Measurements from ENCODE around the gene GPR137C.

Gene GPR137C

DNA sequence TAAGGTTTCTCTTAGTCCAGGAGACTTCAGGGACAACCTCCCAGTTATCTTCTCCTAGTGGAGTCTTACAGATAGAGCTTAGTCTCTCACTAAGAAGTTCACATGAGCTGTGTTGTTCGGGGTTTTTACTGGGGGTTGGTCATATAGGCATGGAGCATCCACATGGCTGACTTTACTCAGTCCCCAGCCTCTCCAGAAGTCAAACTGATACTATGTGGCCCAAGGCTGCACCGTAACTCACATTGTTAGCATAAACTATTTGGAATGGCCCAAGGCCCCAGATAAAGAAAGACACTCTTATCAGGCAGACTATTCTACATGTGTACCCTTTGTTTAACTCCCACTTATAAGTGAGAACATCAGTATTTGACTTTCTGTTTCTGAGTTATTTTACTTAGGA lies 23.2 kb downstream of the GPR137C start:
- FAIRE-seq: no peak

DNA sequence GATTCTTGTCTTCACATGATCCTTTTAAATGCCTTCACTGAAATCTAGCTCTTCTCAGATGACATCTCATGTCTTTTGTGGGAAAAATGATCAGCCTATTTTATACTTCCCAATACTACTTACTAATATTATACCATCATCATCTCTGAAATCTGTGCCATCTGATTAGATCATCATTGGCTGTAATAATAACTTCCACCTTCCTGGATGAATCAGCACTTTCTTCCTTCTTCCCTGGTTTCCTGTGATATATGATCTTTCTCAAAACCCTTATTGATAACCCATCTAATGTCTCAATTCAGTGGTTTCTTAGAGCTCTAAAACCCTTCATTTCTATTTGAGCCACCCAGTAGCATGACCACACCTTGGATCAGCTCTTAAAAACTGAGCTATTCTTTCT lies 30.9 kb downstream of the GPR137C start:
- FAIRE-seq: no peak

DNA sequence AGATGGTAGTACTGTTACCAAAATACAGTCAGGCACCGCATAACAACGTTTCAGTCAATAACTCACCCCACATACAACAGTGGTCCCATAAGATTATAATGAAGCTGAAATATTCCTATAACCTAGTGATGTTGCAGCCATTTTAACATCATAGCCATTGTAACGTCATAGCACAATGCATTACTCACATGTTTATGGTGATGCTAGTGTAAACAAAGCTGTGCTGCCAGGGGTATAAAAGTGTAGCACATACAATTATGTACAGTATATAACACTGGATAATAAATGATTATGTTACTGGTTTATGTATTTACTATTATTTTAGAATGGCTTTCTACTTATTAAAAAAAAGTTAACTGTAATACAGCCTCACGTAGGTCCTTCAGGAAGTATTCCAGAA lies 37.0 kb downstream of the GPR137C start:
- FAIRE-seq: no peak

DNA sequence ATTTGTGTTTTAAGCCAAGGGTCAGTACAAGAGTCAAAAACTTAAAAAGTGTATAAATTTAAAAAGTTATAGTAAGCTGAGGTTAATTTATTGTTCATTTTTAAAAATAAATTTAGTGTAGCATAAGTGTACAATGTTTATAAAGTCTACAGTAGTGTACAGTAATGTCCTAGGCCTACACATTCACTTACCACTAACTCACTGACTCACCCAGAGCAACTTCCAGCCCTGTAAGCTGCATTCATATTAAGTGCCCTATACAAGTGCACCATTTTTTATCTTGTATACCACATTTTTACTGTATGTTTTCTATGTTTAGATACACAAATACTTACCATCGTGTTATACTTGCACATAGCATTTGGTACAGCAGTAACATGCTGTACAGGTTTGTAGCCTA lies 37.7 kb downstream of the GPR137C start:
- FAIRE-seq: no peak

- FAIRE-seq: no peak
Measured at GRCh38 chr14:52596320-52596719, 43.7 kb downstream of the GPR137C start.

GRCh38 chr14:52596861-52597260 lies 44.2 kb downstream of the GPR137C start:
- no peak for FAIRE-seq

GRCh38 chr14:52598568-52598967 lies 45.9 kb downstream of the GPR137C start:
- FAIRE-seq: no peak

DNA sequence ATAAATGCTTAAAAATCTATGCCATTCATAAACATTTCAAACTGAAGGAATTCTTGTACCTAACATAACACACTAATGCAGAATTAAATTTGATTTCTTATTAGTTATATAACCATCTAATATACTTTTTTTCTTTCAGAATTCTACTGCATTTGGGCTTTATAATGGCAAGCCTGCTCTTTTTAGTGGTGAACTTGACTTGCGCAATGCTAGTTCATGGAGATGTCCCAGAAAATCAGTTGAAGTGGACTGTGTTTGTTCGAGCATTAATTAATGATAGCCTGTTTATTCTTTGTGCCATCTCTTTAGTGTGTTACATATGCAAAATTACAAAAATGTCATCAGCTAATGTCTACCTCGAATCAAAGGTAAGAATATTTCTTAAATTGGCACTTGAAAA lies 47.3 kb downstream of the GPR137C start:
- FAIRE-seq: no peak

GRCh38 chr14:52602131-52602530 lies 49.5 kb downstream of the GPR137C start:
- no peak for FAIRE-seq

DNA sequence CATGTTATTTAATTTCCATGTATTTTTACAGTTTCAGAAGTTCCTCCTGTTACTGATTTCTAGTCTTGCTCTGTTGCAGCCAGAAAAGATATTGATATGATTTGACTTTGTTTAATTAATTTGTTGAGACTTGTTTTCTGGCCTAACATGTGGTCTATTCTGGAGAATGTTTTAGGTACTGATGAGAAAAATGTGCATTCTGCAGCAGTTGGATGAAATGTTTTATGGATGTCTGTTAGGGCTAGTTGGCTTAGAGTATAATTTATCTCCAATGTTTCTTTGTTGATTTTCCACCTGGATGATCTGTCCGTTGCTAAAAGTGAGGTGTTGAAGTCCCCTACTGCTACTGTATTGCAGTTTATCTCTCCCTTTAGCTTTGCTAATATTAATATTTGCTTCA lies 54.4 kb downstream of the GPR137C start:
- FAIRE-seq: no peak

- FAIRE-seq: no peak
Measured at GRCh38 chr14:52609445-52610044, 56.9 kb downstream of the GPR137C start.

DNA sequence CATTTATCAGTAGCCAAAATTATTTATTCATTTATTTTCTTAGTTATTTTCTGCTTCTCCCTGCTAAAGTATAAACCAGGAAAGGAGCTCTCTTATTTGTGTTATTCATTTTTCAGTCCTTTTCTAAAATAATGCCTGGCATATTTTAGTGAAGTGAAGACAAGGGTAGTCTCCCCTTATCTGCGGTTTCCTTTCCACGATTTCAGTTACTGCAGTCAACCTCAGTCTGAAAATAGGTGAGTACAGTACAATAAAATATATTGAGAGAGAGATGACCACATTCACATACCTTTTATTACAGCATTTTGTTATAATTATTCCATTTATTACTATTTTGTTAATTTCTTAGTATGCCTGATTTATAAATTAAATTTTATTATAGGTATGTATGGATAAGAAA lies 57.6 kb downstream of the GPR137C start:
- FAIRE-seq: no peak

DNA sequence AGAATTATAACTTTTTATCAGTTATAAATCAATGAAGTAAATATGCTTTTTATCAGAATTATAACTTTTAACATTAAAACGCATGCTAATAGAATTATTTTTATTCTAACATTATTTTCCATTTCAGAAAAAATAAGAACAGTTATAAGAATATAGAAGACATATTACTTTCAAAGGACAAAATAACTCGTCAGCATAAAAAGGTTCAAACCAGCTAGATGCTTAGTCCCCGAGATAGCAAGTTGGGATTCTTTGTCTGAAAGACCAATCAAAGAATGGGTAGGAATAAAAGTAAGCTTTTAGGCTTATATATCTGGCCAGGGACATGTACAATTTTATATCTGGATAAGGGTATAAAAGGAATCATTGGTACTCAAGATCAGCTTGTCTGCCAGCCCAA lies 66.0 kb downstream of the GPR137C start:
- no peak for FAIRE-seq

DNA sequence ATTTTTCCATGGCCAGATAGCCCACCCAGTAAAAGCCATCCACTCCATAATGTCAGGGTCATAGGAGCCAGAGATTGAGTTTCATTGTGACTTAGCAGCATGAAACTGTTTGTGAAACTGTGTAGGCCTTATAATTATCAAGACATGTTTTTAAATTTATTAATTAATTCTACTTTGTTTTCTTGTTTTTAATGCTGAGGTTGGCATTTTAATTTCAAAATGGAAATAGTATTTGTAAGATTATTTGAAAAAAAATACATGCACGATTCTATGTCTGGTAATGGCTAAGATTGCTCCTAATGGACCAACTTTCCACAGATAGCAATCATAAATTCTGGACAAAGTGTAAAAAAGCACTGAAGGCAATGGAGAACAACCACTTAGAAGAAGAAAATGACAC lies 67.1 kb downstream of the GPR137C start:
- FAIRE-seq: no peak

GRCh38 chr14:52640137-52640536 lies 87.5 kb downstream of the GPR137C start:
- no peak for FAIRE-seq

DNA sequence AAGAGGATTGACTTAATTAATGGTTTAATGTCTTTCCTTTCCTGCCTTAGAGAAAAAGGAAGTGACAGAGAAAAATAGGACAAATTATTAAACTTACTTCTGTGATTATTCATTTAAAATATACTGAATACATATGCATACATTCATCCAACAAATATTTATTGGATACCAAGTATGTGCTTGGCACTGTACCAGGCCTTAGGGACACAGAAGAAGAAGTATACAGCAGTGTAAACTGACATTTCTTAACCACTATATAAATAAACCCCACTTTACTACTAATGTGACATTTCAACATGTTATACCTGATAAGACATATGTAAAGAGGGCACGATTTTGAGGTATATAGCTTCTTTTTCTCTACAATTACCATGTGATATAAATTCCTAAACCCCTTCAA lies 89.1 kb downstream of the GPR137C start:
- no peak for FAIRE-seq

GRCh38 chr14:52649511-52649910 lies 96.9 kb downstream of the GPR137C start:
- FAIRE-seq: no peak

- FAIRE-seq: no peak
Measured at GRCh38 chr14:52650774-52651173, 98.1 kb downstream of the GPR137C start.

DNA sequence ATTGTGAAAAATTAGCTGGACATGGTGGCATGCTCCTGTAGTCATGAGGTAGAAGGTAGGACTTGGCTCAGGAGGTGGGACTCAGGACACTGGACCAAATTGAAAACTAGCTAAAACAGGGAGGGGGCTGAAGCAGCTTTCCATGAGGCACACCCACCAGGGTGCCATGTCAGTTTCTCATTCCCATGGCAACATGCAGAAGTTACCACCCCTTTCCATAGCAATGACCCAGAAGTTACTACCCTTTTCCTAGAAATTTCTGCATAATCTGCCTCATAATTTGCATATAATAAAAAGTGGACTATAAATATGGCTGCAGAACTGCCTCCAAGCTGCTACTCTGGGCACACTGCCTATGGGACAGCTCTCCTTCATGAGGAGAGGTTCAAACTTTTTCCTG lies 104.3 kb downstream of the GPR137C start:
- no peak for FAIRE-seq

GRCh38 chr14:52660325-52660724 lies 107.7 kb downstream of the GPR137C start:
- no peak for FAIRE-seq

GRCh38 chr14:52660832-52661231 lies 108.2 kb downstream of the GPR137C start:
- no peak for FAIRE-seq

- FAIRE-seq: no peak
Measured at GRCh38 chr14:52661314-52661713, 108.7 kb downstream of the GPR137C start.

GRCh38 chr14:52663850-52664249 lies 111.2 kb downstream of the GPR137C start:
- no peak for FAIRE-seq

GRCh38 chr14:52678591-52678990 lies 126.0 kb downstream of the GPR137C start:
- FAIRE-seq: peak; percentile 45

- FAIRE-seq: no peak
Measured at GRCh38 chr14:52683985-52684520, 131.4 kb downstream of the GPR137C start.
